GM21723 (cell line): Measurements from ENCODE around the gene RIBC1.
A peak's percentile ranks its signal among the peaks of the same experiment; 100 is the strongest.
"Not testable (repeated sequence)": the region's sequence is repeated elsewhere in the genome, so short reads cannot be mapped to it uniquely, and the experiment has no call there.

Experiments used
- ATAC-seq: cut with Tn5 transposase; IDR thresholded peaks from one replicate; pipeline ENCODE4 v1.9.1; 2021; ENCODE audit warnings: mild to moderate bottlenecking, moderate library complexity; ENCODE audit not compliant: unreplicated experiment

The RIBC1 gene

GRCh38 chrX:53435997-53436396, 13.3 kb downstream of the RIBC1 start:
- ATAC-seq: peak; percentile 69

GRCh38 chrX:53437206-53437605, 14.5 kb downstream of the RIBC1 start:
- ATAC-seq: no peak

GRCh38 chrX:53438174-53438831, 15.6 kb downstream of the RIBC1 start:
- ATAC-seq: no peak

GRCh38 chrX:53438832-53439230, 16.2 kb downstream of the RIBC1 start:
- ATAC-seq: no peak

GRCh38 chrX:53440101-53440500, 17.4 kb downstream of the RIBC1 start:
- no peak for ATAC-seq

- no peak for ATAC-seq
Observed at GRCh38 chrX:53440621-53441517, 18.2 kb downstream of the RIBC1 start.

- ATAC-seq: peak; percentile 63
Observed at GRCh38 chrX:53441531-53442321, 19.1 kb downstream of the RIBC1 start.

- no peak for ATAC-seq
Observed at GRCh38 chrX:53442322-53442631, 19.6 kb downstream of the RIBC1 start.

GRCh38 chrX:53445977-53446376, 23.3 kb downstream of the RIBC1 start:
- no peak for ATAC-seq

GRCh38 chrX:53447441-53447840, 24.8 kb downstream of the RIBC1 start:
- ATAC-seq: no peak

- ATAC-seq: no peak
Observed at GRCh38 chrX:53449632-53450031, 27.0 kb downstream of the RIBC1 start.

GRCh38 chrX:53452812-53453211, 30.1 kb downstream of the RIBC1 start:
- ATAC-seq: no peak

- ATAC-seq: no peak
Observed at GRCh38 chrX:53456254-53456653, 33.6 kb downstream of the RIBC1 start.

- ATAC-seq: no peak
Observed at GRCh38 chrX:53458082-53458481, 35.4 kb downstream of the RIBC1 start.

- not testable (repeated sequence) for ATAC-seq
Observed at GRCh38 chrX:53468659-53469058, 46.0 kb downstream of the RIBC1 start.

GRCh38 chrX:53471346-53471745, 48.7 kb downstream of the RIBC1 start:
- ATAC-seq: no peak

GRCh38 chrX:53474707-53475106, 52.0 kb downstream of the RIBC1 start:
- ATAC-seq: no peak

- no peak for ATAC-seq
Observed at GRCh38 chrX:53476371-53476770, 53.7 kb downstream of the RIBC1 start.

- ATAC-seq: no peak
Observed at GRCh38 chrX:53479301-53479700, 56.6 kb downstream of the RIBC1 start.
